Cardiac septum (tissue), 1 donor: ENCODE data around the gene RCOR2. TPM values are rescaled to one million over a fixed set of nuclear protein-coding genes. Genes with fewer than 3 reads are reported as not detected.
A peak's percentile ranks its signal among the peaks of the same experiment; 100 is the strongest.
"Not testable (repeated sequence)": the region's sequence is repeated elsewhere in the genome, so short reads cannot be mapped to it uniquely, and the experiment has no call there.

Experiments used
- DNase-seq: peaks from one replicate; pipeline ENCODE4 v3.0.0-alpha.2; 2020; ENCODE audit warnings: low spot score
- intact Hi-C: fragments of 100-400 bp; cut with DNase I; formaldehyde crosslinking; loops from one replicate; pipeline ENCODE4 v1.14.0; 2022
- long read RNA-seq: library from polyadenylated mRNA; unstranded; transcript quantifications from one replicate; pipeline ENCODE4 v2.0.0, GENCODE V29; 2021
- total RNA-seq: library from RNA; stranded (reverse); fragmentation: NEBNext Ultra II Directional; extraction: Animal tissue kit (Norgen Biotek cat#: 25700); gene quantifications from one replicate; pipeline ENCODE4 v1.2.1, GENCODE V29; 2021
- donor health status: DM: no; HTN: no; CAD: no.

RCOR2 gene
- total RNA-seq = 4.8 TPM
- long read RNA-seq, partial matches to known transcripts = 0 of 3 reads
- long read RNA-seq, other reads (novel, unspliced or antisense) = 3 of 3 reads

- intact Hi-C loops = no loop called here
- DNase-seq = peak; percentile 88
These were observed at the start of gene RCOR2 for GRCh38 chr11:63916837-63917691. TSS of gene RCOR2 (minus strand) at chr11:63917164. CDS start at chr11:63916456, 708 bp downstream.

- intact Hi-C loops = no loop called here
- DNase-seq = no peak
These were observed 49.5 kb upstream of the RCOR2 start for GRCh38 chr11:63966444-63966843.

GRCh38 chr11:63963895-63964294 lies 46.9 kb upstream of the RCOR2 start:
- DNase-seq, intact Hi-C loops: not testable (repeated sequence)

GRCh38 chr11:63961608-63962412 lies 44.8 kb upstream of the RCOR2 start:
- intact Hi-C loops = no loop called here
- no peak for DNase-seq

- DNase-seq = no peak
- intact Hi-C loops = no loop called here
These were observed 41.0 kb upstream of the RCOR2 start for GRCh38 chr11:63958008-63958407.

GRCh38 chr11:63952570-63952969 lies 35.6 kb upstream of the RCOR2 start:
- DNase-seq = no peak
- intact Hi-C loops = no loop called here

GRCh38 chr11:63951779-63952536 lies 35.0 kb upstream of the RCOR2 start:
- no peak for DNase-seq
- intact Hi-C loops = no loop called here

- intact Hi-C loops = loop anchor here (1.0 kb wide), 1 partner anchor 108 kb away; no protein-coding TSS in a partner anchor
- DNase-seq = no peak
These were observed 28.7 kb upstream of the RCOR2 start for GRCh38 chr11:63945477-63946163.

- no peak for DNase-seq
- intact Hi-C loops = loop anchor here (1.0 kb wide), 1 partner anchor 108 kb away; no protein-coding TSS in a partner anchor
These were observed 28.0 kb upstream of the RCOR2 start for GRCh38 chr11:63944987-63945386.

GRCh38 chr11:63942803-63943202 lies 25.8 kb upstream of the RCOR2 start:
- intact Hi-C loops = no loop called here
- no peak for DNase-seq

- intact Hi-C loops = no loop called here
- no peak for DNase-seq
These were observed 24.9 kb upstream of the RCOR2 start for GRCh38 chr11:63941901-63942300.

- intact Hi-C loops = no loop called here
- no peak for DNase-seq
These were observed 23.8 kb upstream of the RCOR2 start for GRCh38 chr11:63940786-63941185.

GRCh38 chr11:63939397-63939891 lies 22.5 kb upstream of the RCOR2 start:
- DNase-seq = no peak
- intact Hi-C loops = loop anchor here (2.0 to 5.0 kb wide), 2 partner anchors 17 to 172 kb away; partner anchors contain the start of gene ZFTA

- peak; percentile 92 for DNase-seq
- intact Hi-C loops = loop anchor here (2.0 to 5.0 kb wide), 2 partner anchors 16 to 171 kb away; partner anchors contain the start of gene ZFTA
These were observed 21.8 kb upstream of the RCOR2 start, which contains the start of gene NAA40 for GRCh38 chr11:63938479-63939396. TSS of gene NAA40 (plus strand) at chr11:63939002. CDS start at chr11:63939097, 95 bp downstream.

- intact Hi-C loops = loop anchor here (2.0 to 5.0 kb wide), 2 partner anchors 15 to 171 kb away; partner anchors contain the start of gene ZFTA
- DNase-seq = no peak
These were observed 20.9 kb upstream of the RCOR2 start for GRCh38 chr11:63937713-63938478.

GRCh38 chr11:63933459-63933858 lies 16.5 kb upstream of the RCOR2 start:
- no peak for DNase-seq
- intact Hi-C loops = no loop called here

GRCh38 chr11:63931876-63932275 lies 14.9 kb upstream of the RCOR2 start:
- DNase-seq = no peak
- intact Hi-C loops = no loop called here
